DMS114 treated with DMSO at 0.1 percent for 48 hours (cell line): Measurements from ENCODE around the gene CDR2.
"Not testable (repeated sequence)": the region's sequence is repeated elsewhere in the genome, so short reads cannot be mapped to it uniquely, and the experiment has no call there.

Source experiments
- DNase-seq: peaks from one replicate; lab custom pipeline; 2025; ENCODE audit not compliant: unreplicated experiment; lab: John Stamatoyannopoulos, UW

Gene CDR2

GRCh38 chr16:22353191-22353919 lies 21.1 kb downstream of the CDR2 start:
- no peak for DNase-seq

GRCh38 chr16:22352723-22353122 lies 21.7 kb downstream of the CDR2 start:
- DNase-seq, result no peak

GRCh38 chr16:22352140-22352539 lies 22.3 kb downstream of the CDR2 start:
- no peak for DNase-seq

- DNase-seq, result not testable (repeated sequence)
Measured at GRCh38 chr16:22351017-22351416, 23.4 kb downstream of the CDR2 start.

GRCh38 chr16:22348291-22348690 lies 26.1 kb downstream of the CDR2 start:
- no peak for DNase-seq

GRCh38 chr16:22347100-22347820 lies 27.2 kb downstream of the CDR2 start:
- no peak for DNase-seq

- DNase-seq, result no peak
Measured at GRCh38 chr16:22346483-22346882, 27.9 kb downstream of the CDR2 start.

- DNase-seq, result no peak
Measured at GRCh38 chr16:22342082-22342481, 32.3 kb downstream of the CDR2 start.

GRCh38 chr16:22340945-22341344 lies 33.5 kb downstream of the CDR2 start:
- no peak for DNase-seq

GRCh38 chr16:22337849-22338635 lies 36.4 kb downstream of the CDR2 start:
- no peak for DNase-seq

GRCh38 chr16:22337045-22337444 lies 37.4 kb downstream of the CDR2 start:
- no peak for DNase-seq

GRCh38 chr16:22336581-22336980 lies 37.8 kb downstream of the CDR2 start:
- no peak for DNase-seq

GRCh38 chr16:22335668-22336246 lies 38.7 kb downstream of the CDR2 start:
- no peak for DNase-seq

- no peak for DNase-seq
Measured at GRCh38 chr16:22333457-22333994, 40.9 kb downstream of the CDR2 start.

- no peak for DNase-seq
Measured at GRCh38 chr16:22330326-22330725, 44.1 kb downstream of the CDR2 start.

GRCh38 chr16:22329199-22329695 lies 45.2 kb downstream of the CDR2 start:
- no peak for DNase-seq

GRCh38 chr16:22328081-22328725 lies 46.2 kb downstream of the CDR2 start:
- DNase-seq, result no peak

- DNase-seq, result no peak
Measured at GRCh38 chr16:22327446-22327775, 47.0 kb downstream of the CDR2 start.

- DNase-seq, result no peak
Measured at GRCh38 chr16:22326771-22327445, 47.5 kb downstream of the CDR2 start.

GRCh38 chr16:22326369-22326652 lies 48.1 kb downstream of the CDR2 start:
- DNase-seq, result no peak
